HG03571 (cell line): Measurements from ENCODE around the gene PCNP.
"Not testable (repeated sequence)": the region's sequence is repeated elsewhere in the genome, so short reads cannot be mapped to it uniquely, and the experiment has no call there.

Experiments
- ATAC-seq: cut with Tn5 transposase; IDR thresholded peaks from one replicate; pipeline ENCODE4 v1.9.1; 2021; ENCODE audit not compliant: unreplicated experiment

The PCNP gene

DNA sequence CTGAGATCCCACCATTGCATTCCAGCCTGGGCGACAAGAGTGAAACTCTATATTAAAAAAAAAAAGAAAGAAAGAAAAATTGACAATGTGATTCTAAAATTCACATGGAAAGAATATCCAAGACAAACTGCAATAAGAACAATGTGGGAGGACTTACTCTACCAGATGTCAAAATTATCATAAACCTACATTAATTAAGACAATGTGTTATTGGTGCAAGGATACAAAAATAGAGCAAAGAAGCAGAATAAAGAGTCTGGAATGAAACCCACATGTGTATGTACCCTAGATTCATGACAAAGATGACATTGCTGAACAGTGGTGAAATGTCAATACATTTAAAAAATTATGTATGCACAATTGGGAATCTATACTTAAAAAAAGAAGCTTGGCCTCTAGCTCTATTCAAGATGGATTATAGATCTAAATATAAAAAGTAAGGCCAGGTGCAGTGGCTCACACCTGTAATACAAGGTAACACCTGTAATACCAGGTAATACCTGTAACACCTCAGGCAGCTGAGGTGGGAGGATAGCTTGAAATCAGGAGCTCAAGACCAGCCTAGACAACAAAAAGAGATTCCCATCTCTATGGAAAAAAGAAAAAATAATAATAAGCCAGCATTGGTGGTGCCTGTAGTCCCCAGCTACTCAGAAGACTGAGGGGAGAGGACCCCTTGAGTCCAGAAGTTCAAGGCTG lies 57.3 kb downstream of the PCNP start:
- ATAC-seq = no peak

DNA sequence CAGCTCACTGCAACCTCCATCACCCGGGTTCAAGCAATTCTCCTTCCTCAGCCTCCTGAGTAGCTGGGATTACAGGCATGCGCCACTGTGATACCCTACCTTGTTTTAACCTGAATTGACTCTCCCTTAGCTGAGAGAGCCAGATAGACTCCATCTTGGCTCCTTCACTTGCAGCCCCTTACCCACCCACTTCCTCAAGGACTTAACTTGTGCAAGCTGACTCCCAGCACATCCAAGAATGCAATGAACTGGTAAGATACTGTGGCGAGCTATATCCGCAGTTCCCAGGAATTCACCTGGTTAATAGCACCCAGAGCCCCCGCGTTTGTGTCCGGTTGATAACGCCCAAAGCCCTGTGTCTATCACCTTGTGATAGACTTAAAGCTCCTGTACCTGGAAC lies 58.0 kb downstream of the PCNP start:
- not testable (repeated sequence) for ATAC-seq

DNA sequence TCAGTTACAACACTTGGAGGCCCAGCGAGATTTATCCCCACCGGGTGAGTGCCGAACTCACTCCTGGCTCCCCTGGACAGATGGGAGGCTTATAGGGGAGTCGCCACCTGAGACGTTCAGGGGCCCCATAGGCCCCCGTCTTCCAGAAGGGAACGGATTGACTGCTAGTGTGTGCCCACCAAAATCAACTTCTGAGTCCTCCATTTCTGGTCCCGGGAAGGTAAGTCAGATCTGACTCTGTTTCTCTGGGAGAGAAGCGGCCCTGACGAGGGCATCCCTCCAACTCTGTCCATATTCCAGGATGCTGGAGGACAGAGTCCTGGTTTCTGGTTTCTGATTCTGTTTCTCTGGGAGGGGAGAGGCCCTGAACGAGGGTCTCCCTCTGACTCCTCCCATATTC lies 58.6 kb downstream of the PCNP start:
- no peak for ATAC-seq

DNA sequence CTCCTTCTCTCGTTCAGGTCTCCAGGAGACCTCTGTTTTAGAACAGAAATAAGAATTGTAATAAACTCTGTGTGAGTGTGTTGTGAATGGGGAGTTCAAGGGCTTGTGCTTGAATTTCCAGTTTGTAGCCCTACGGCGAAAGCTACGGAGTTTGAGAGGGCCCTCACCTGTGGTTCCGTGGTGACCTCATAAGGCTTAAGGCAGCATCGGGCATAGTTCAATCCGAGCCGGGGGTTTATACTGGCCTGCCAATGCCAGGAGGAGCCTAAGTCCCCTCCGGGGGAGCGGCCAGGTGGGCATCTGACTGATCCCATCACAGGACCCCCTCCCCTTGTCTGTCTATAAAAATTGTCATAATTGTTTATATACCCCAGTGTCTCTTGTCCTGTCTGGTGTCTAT lies 59.2 kb downstream of the PCNP start:
- ATAC-seq = no peak

DNA sequence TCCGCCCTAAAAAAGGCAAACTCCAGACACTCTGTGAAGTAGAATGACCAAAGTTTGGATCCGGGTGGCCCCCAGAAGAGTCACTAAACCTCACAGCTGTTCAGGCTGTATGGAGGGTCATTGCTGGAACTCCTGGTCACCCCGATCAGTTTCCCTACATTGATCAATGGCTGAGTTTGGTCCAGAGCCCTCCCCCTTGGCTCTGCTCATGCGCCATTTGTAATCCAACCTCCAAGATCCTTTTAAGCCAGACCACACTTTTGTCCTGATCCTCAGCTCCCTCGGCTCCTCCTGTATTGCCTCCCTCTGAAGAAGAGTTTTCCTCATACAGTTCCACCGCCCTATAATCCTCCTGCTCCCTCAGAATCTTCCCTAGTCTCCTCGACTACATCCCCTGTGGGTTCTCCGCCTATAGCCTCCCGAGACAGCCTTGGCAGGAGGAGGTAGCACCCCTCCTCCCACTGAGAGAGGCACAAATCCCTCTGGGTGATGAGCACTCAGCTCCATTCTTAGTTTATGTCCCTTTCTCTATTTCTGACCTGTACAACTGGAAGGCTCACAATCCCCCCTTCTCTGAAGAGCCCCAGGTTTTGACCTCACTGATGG lies 60.7 kb downstream of the PCNP start:
- ATAC-seq = no peak

DNA sequence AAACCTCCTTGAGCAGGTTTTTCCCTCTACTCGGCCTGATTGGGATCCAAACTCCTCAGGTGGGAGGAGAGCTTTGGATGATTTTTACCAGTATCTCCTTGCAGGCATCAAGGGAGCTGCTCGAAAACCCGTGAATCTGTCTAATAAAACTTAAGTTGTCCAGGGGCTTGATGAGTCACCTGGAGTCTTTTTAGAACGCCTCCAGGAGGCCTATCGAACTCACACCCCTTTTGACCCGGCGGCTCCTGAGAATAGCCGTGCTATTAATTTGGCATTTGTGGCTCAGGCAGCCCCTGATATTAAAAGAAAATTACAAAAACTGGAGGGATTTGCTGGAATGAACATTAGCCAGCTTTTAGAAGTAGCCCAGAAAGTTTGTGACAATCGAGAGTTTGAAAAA lies 61.4 kb downstream of the PCNP start:
- ATAC-seq = no peak

DNA sequence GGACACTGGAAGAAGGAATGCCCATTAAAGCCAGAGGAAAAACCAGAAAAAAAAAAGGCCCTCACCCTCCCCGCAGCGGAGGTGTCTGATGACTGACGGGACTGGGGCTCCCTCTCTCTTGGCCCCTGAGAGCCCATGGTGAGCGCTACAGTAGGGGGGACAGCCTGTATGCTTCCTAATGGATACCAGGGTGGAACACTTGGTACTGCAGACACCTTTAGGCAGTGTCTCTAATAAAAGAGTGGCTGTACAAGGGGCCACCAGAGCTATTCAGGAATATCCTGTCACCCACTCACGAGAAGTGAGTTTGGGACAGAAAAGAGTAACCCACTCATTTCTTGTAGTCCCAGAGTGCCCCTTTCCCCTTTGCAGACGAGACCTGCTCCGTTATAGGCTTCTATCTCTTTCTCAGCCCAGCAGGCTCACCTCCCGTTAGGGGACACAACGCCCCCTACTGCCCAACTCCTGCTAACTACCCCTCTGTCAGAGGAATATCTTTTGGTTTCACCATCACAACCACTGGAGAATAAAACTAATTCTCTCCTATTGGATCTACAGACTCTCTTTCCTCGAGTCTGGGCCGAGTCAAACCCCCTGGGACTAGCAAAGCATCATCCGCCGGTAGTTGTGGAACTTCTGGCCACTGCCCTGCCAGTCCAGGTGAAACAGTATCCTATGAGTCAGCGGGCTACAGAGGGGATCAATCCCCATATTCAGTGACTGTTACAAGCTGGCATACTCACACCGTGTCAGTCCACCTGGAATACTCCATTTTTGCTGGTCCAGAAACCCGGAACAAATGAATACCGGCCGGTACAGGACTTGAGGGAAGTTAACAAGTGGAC lies 62.2 kb downstream of the PCNP start:
- peak; percentile 87 for ATAC-seq

DNA sequence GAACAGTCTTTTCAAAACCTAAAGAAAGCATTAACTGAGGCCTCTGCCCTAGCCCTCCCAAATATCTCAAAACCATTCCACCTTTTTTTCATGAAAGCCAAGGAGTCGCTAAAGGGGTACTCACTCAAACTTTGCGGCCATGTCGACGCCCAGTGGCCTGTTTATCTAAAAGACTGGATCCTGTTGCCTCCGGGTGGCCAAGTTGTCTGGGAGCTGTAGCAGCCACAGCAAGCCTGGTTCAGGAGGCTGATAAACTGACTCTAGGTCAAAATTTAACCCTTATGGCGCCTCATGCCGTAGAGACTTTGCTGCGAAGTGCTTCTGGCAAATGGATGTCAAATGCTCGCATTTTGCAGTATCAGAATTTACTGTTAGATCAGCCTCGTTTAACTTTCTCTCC lies 63.5 kb downstream of the PCNP start:
- ATAC-seq = no peak

DNA sequence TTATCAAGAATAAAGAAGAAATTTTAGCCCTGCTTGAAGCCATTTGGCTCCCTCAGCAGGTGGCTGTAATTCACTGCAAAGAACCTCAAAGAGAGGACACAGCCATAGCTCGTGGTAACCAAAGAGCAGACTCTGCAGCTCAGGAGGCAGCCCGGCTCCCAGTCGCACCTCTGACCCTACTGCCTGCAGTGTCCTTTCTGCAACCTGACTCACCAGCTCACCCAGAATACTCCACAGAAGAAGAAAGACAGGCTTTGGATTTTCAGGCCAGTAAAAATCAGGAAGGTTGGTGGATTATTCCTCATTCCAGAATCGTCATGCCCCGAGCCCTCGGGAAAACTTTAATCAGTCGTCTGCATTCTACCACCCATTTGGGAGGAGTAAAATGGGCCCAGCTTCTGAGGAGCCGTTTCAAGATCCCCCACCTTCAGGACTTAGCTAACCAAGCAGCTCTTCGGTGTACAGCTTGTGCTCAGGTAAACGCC lies 64.3 kb downstream of the PCNP start:
- no peak for ATAC-seq

DNA sequence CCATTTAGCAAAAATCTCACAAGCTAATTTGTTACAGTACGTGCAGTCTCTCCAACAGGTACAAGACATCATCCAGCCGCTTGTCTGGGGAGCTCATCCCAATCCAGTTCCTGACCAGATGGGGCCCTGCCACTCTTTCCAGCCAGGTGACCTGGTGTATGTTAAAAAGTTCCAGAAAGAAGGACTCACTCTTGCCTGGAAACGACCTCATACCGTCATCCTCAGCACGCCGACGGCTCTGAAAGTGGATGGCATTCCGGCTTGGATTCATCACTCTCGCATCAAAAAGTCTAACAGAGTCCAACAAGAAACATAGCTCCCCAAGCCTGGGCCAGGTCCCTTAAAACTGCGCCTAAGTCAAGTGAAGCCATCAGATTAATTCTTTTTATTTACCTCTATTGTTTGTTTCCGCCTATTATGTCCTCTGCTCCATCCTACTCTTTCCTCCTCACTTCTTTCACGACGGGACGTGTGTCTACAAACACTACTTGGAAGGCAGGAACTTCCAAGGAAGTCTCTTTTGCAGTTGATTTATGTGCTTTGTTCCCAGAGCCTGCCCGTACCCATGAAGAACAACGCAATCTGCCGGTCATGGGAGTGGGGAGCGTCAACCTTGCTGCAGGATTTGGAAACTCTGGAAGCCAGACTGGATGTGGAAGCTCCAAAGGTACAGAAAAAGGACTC lies 65.4 kb downstream of the PCNP start:
- ATAC-seq = no peak

DNA sequence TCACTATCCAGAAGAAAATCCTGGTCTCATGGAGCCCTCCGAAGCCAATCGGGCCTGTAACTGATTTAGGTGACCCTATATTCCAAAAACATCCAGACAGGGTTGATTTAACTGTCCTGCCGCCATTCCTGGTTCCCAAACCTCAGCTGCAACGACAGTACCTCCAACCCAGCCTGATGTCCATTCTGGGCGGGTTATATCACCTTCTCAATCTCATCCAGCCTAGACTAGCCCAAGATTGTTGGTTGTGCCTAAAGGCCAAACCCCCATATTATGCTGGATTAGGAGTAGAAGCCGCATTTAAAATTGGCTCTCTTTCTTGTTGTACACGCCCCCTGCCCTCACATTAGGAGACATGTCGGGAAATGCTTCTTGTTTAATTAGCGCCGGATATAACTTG lies 66.3 kb downstream of the PCNP start:
- ATAC-seq = no peak

DNA sequence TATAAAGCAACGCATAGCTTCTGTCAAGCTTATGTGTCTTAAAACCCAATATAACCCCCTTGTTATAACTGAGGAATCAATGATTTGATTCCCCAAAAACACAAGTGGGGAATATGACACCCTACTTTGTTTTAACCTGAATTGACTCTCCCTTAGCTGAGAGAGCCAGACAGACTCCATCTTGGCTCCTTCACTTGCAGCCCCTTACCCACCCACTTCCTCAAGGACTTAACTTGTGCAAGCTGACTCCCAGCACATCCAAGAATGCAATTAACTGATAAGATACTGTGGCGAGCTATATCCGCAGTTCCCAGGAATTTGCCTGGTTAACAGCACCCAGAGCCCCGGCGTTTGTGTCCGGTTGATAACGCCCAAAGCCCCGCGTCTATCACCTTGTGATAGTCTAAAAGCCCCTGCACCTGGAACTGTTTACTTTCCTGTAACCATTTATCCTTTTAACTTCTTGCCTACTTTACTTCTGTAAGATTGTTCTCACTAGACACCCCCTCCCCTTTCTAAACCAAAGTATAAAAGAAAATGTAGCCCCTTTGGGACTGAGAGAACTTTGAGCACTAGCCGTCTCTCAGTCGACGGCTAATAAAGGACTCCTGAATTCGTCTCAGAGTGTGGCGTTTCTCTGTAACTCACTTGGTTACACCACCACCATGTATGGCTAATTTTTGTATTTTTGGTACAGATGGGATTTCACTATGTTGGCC lies 67.6 kb downstream of the PCNP start:
- not testable (repeated sequence) for ATAC-seq

DNA sequence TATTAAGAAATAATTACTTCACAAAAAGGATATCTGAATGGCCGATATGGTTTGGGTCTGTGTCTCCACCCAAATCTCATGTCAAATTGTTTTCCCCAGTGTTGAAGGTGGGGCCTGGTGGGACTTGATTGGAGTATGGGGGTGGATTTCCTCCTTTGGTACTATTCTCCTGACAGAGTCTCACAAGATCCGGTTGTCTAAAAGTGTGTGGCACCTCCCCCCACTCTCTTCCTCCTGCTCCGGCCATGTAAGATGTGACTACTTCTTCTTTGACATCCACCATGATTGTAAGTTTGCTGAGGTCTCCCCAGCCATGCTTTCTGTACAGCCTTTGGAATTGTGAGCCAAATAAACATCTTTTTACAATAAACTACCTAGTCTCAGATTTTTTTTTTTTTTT lies 68.5 kb downstream of the PCNP start:
- no peak for ATAC-seq

DNA sequence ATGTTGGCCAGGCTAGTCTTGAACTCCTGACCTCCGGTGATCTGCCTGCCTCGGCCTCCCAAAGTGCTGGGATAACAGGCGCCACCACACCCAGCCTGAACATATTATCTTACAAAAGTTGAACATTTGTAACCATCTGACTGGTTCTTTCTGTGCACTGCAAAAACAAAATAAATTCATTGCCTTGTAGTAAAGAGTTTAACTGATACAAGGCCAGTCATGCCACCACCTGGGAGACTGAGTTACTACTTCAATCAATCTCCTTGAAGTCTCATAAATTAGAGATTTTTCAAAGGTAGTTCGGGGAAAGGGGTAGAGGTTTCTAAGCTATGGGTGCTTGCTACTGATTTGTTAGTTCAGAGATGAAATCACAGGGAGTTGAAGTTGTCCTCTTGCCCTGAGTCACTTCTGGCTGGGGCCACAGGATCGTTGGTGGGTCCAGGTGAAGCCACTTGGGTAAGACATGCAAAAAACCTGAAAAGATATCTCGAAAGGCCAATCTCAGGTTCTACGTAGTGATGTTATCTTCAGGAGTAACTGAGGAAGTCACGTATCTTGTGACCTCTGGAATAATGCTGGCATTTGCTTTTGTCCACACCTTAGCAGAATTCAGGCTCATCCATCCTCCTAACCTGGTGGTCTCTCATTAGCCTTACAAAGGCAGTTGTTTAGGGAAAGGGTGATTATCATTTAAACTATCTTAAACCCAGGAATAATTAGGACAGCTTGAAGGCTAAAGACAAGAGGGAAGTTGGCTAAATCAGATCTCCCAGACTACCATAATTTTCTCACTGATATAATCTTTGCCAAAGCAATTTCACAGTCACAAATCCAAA lies 69.2 kb downstream of the PCNP start:
- ATAC-seq = no peak
